Right ventricle myocardium inferior (tissue), 1 donor: ENCODE data around the gene CMSS1. TPM values are rescaled to one million over a fixed set of nuclear protein-coding genes. Genes with fewer than 3 reads are reported as not detected.

Source experiments
- ATAC-seq: fragments of 200-7000 bp; cut with Tn5 transposase; one replicate; pipeline ENCODE4 v1.9.1; 2020; ENCODE audit warnings: mild to moderate bottlenecking, moderate library complexity
- DNase-seq: peaks from one replicate; pipeline ENCODE4 v3.0.0; 2021; ENCODE audit errors: missing footprints
- intact Hi-C: fragments of 100-400 bp; cut with DNase I; formaldehyde crosslinking; loops from one replicate; pipeline ENCODE4 v1.11.0; 2022
- total RNA-seq: library from RNA; stranded (reverse); fragmentation: NEBNext Ultra II Directional; extraction: Animal tissue kit (Norgen Biotek cat#: 25700); gene quantifications from one replicate; pipeline ENCODE4 v1.2.1, GENCODE V29; 2021
- donor health status: DM: no; HTN: yes; CAD: no; lungs with severe emphysema.

The CMSS1 gene
- total RNA-seq, 1 donor from 2014 or later = 37.0 TPM

DNA sequence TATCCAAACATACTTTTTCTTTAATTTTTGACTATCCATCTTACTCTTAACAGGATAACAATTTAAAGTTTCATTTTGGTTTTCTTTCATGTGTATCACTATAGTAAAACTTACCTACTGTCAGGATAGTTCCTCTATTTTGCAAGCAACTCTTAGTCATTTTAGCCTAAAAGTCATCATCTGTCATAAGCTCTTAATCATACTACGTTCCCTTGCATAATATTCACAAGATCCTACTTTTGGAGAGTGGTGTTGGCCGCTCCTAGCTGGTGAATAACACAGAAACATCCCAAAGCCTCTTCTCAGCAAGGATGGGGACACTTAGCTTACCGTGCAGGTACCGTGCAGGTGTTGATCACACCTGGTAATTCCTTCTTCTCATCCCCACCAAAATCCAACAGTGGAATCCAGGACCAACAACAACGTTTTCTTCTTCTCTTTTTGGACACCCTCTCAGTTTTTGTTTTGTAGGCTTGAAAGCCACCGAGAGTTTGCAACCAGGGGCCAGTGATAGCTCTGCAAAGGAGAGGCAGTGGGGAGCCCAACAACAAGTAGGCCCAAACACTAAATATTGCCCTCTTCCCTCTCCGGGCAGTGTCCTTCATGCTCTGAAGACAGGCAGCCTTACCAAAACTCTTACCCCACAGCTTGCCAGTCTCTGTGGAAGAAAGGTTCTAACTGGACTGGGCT, 296.2 kb downstream of the CMSS1 start:
- no peak for DNase-seq
- intact Hi-C loops = no loop called here
- no peak for ATAC-seq

GRCh38 chr3:100114413-100115030, 296.9 kb downstream of the CMSS1 start, which contains the start of gene FILIP1L:
Gene FILIP1L, minus strand, starts transcription at chr3:100114501.
- intact Hi-C loops = no loop called here
- DNase-seq = no peak
- ATAC-seq = peak; percentile 81

- intact Hi-C loops = no loop called here
- ATAC-seq (no peak), DNase-seq (no peak)
Observed at GRCh38 chr3:100117093-100117492, 299.4 kb downstream of the CMSS1 start.

GRCh38 chr3:100120012-100120411, 302.4 kb downstream of the CMSS1 start:
- intact Hi-C loops = no loop called here
- DNase-seq (no peak), ATAC-seq (peak; percentile 12)

DNA sequence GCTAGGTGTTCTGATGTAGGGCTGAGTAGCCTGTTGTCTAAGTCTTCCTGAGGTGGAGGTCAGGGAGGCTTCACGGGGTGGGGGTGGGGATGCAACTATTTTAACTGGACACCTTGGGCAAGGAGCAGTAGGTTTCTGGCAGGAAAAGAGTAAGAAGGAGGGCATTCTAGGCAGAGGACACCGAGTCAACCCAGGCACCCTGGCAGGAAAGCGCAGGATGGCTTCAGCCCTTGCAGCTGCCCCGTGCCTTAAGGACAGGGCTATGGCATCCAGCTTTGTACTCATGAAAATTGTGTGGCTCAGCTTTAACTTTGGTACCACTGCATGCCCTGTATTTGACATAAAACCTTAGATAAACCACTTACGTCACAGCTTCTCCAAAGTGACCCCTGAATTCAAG, 303.0 kb downstream of the CMSS1 start:
- no peak for DNase-seq
- intact Hi-C loops = no loop called here

GRCh38 chr3:100122321-100122720, 304.7 kb downstream of the CMSS1 start:
- intact Hi-C loops = no loop called here
- ATAC-seq (no peak), DNase-seq (no peak)

More for the DNA sequence above, 303.0 kb downstream of the CMSS1 start:
- ATAC-seq = no peak

GRCh38 chr3:100123112-100123511, 305.4 kb downstream of the CMSS1 start:
- DNase-seq = no peak
- intact Hi-C loops = no loop called here
- ATAC-seq = no peak

- ATAC-seq = peak; percentile 55
- intact Hi-C loops = no loop called here
- no peak for DNase-seq
Observed at GRCh38 chr3:100124201-100124761, 306.6 kb downstream of the CMSS1 start.

GRCh38 chr3:100125161-100125938, 307.7 kb downstream of the CMSS1 start:
- no peak for DNase-seq
- ATAC-seq = peak; percentile 49
- intact Hi-C loops = no loop called here

- intact Hi-C loops = no loop called here
- ATAC-seq (no peak), DNase-seq (no peak)
Observed at GRCh38 chr3:100127792-100128191, 310.1 kb downstream of the CMSS1 start.

DNA sequence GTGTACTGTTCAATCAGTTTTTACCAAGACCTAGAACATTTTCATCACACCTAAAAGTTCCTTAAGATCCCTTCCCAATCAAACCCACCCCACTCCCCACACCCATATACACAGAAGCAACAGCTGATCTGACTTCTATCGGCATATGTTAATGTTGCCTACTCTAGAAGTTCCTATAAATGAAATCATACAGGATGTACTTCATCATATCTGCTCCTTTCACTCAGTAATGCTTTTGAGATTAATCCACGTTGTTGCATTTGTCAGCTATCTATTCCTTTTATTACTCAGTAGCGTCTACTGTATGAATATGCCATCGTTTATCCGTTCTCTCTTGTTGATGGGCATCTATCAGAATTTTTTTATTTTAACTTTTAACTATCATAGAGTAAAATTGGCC, 310.9 kb downstream of the CMSS1 start:
- no peak for ATAC-seq
- intact Hi-C loops = no loop called here
- no peak for DNase-seq

- ATAC-seq = no peak
- DNase-seq = no peak
- intact Hi-C loops = no loop called here
Observed at GRCh38 chr3:100129941-100130340, 312.3 kb downstream of the CMSS1 start.

GRCh38 chr3:100131241-100131640, 313.6 kb downstream of the CMSS1 start:
- DNase-seq (no peak), ATAC-seq (no peak)

DNA sequence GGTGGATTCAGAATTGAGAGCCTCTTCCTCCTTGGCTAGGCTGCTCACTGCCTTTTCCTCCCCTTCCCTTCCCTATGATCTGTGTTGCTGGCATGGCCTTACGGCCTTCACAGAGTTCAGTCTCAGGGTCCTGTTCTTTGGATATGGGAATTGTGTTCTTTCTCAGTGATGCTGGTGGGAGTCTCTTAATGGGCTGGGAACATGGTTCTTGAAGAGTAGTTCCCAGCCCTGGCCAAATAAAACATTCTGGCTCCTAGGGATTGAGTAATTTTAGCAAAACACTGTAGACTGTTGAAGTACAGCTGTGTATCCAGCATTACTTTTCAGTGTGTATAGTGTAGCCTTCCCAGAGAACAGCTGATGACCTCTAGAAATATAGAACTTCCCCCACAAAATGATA, 319.3 kb downstream of the CMSS1 start:
- DNase-seq = no peak

More at GRCh38 chr3:100131241-100131640, 313.6 kb downstream of the CMSS1 start:
- intact Hi-C loops = no loop called here

DNA sequence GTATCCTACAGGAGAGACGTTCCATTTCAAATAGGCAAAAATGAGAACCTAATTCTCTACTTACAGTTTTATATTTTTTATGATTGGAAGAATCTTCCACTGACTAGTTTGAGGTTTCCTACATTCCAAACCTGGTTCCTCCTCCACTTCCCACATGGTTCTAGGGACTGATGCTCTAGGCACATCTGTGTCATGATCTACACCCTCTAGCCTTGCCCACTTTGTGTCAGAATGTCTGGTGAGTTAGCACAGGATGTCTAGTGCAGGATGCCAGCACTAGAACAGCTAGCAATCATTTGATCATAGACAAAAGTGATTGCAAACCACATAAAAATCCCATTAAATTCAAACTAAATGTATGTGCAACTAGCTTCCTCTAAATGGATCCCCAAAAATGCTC, 323.3 kb downstream of the CMSS1 start:
- DNase-seq (no peak), ATAC-seq (no peak)
- intact Hi-C loops = no loop called here

More for the DNA sequence above, 319.3 kb downstream of the CMSS1 start:
- peak; percentile 96 for ATAC-seq
- intact Hi-C loops = no loop called here

- ATAC-seq (no peak), DNase-seq (no peak)
- intact Hi-C loops = no loop called here
Observed at GRCh38 chr3:100141586-100141985, 323.9 kb downstream of the CMSS1 start.

- ATAC-seq = no peak
- intact Hi-C loops = no loop called here
- no peak for DNase-seq
Observed at GRCh38 chr3:100144255-100144866, 326.7 kb downstream of the CMSS1 start.

- no peak for ATAC-seq
- no peak for DNase-seq
- intact Hi-C loops = no loop called here
Observed at GRCh38 chr3:100149130-100149529, 331.5 kb downstream of the CMSS1 start.
